ENCODE results near the gene TDRD7.

The TDRD7 gene

DNA sequence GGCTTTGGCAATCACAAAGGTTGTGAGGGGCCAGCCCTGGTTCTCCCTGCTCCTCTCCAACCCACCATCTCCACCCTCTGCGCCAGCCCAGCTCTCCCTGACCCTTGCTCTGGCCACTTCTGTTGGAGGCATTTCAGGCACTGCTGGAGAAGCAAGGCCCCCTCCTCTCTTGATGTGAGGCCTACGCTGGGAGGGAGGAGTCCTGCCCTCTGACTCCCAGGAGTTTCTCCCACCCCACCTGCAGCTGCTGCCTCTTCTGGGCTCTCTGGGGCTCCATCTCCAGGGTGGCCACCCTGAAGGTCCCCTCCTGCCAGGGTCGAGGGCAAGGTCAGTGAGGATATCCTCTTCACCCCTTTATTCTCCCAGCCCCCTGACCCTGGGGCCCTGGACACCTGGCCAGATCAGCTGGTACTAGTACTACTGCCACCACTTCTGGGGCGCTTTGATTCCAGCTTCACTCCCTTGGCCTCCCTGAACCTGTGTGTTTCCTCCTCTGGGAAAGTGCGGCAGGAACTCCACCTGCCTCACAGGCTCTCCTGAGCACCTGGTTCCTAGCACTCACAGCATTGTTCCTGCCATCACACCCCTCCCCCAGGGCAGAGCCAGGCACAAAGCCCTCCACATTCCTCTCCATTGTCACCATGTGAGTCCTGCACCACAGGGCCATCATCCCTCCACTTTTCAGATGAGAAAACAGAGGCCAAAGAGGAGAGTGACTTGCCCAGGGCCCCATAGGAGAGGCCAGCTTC lies 23.8 kb upstream of the TDRD7 start:
- no peak for DNase-seq

- DNase-seq: peak; percentile 46
Observed at GRCh38 chr9:97388721-97389238, 23.1 kb upstream of the TDRD7 start.

DNA sequence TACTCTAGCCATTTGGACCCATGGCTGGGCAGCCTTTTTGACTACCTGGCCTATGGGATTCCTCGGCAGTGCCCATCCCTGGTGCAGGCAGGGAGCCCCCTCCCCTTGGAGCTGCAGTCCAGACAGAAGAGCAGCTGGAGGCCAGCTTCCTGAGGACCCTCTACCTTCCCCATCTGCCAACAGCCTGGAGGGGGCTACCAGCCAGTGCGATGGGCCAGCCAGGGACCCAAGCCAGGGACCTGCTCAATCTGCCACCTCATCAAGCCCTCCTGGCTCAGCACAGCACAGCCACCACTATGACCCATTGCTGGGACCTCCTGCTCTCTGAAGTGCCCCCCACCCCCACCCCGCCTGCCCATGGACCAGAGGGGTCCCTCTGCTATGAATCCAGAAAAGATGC lies 22.6 kb upstream of the TDRD7 start:
- DNase-seq: no peak

GRCh38 chr9:97390791-97391406 lies 21.0 kb upstream of the TDRD7 start:
- no peak for DNase-seq

DNA sequence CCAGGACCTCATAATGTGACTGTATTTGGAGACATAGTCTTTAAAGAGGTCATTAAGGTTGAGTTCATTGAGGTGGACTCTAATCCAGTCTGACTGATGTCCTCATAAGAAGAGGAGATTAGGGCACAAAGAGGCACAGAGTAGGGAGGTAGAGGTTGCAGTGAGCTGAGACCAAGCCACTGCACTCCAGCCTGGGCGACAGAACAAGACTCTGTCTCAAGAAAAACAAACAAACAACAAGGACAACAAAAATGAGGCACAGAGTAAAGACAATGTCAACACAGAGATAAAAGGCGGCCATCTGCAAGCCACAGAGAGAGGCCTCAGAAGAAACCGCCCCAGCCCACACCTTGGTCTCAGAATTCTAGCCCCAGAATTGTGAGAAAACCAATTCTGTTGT lies 17.0 kb upstream of the TDRD7 start:
- no peak for DNase-seq

- DNase-seq: no peak
Observed at GRCh38 chr9:97395745-97396144, 16.2 kb upstream of the TDRD7 start.

DNA sequence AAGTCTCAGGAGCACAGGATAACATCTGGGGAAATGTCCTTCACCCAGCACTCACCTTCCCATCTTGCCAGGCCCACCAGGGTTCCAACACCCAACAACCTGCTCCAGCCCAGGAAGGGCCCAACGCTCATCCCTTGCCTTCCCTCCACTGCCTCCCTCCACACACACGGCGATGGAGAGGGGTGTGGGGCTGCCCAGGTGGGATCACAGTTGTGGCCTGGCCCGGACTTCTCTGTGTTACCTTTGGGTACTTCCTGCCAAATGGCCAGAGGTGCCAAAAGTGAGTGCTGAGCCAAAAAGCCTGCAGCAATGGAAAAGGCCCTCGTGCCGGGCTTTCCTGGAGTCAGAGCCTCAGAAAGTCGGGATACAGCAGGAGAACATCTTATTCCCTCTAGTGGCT lies 15.6 kb upstream of the TDRD7 start:
- no peak for DNase-seq

GRCh38 chr9:97397220-97397619 lies 14.7 kb upstream of the TDRD7 start:
- DNase-seq: no peak

DNA sequence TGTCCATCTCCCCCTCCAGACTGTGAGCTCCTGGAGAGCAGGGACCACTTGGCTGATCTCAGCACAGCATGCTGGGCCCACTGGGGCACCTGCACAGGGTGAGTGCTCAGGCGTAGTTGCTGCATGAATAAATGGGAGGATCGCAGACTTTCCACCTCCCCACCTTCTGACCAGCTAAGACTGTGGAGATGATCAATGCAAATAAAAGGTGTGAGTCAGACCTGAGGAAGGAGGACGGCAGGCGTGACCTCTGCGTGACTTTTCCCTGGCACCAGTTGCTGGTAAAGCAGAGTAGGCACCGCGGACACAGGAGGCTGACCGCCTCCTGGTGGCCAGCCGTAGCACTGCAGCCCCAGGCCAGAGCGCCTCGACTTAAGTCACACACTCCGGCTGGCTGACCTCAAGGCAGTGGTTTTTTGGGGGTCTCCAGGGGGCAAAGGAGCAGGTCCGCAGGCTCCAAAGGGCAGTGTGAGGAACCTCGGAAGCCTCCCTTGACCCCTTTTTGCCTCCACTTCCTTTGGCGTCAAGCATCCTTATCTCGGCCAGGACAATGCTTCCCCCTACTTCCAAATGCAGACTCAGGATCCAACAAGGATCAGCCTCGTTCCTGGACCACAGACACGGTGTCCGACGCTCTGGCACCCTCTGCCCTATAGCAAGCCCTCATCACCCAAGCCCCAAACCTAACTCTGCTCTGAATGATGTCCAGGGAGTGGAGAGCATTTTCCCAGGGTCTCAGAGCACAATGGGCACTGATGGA lies 12.7 kb upstream of the TDRD7 start:
- DNase-seq: peak; percentile 79

DNA sequence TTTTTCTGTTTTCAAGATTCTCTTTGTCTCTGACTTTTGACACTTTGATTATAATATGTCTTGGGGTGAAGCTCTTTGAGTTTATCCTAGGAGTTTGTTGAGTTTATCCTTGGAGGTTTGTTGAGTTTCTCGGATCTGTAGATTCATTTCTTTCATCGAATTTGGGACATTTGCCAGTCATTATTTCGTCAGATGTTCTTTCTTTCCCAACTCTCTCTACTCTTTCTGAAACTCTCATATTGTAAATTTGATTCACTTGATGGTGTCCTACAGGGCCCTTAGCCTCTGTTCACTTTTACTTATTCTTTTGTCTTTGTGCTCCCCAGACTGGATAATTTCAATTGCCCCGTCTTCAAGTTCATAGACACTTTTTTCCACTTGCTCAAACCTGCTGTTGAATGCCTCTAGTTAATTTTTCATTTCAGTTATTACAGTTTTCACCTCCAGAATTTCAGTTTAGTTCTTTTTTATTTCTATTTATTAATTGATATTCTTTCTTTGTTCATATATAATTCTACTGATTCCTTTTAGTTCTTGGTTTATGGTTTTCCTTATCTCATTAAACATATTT lies 8.1 kb upstream of the TDRD7 start:
- DNase-seq: no peak

GRCh38 chr9:97405551-97405950 lies 6.3 kb upstream of the TDRD7 start:
- no peak for DNase-seq

DNA sequence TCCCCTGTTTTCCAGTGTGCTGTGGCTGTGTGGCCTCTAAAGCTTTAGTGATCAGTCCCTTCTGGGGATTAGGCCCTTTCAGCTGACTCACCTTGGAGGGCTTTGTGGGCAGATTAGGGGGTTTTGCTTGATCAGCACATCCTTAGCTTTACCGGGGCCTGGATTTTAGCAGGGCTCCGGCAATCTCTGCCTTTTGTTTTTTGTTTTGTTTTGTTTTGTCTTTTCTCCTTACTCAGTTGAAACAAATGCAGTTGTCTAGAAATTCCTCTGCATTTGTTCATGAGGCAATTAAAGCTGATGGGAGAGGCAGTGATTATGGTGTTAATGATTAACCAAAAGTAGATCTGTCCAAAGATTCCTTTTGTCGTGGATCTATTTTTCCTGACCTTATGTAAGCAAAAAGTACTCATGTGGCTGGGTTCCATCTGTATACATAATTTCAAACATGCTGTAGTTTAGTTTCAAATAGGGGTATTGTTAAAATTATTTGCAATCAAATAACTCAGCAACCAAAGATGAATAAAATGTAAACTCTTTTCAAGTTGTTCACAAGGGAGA lies 5.2 kb upstream of the TDRD7 start:
- DNase-seq: no peak

DNA sequence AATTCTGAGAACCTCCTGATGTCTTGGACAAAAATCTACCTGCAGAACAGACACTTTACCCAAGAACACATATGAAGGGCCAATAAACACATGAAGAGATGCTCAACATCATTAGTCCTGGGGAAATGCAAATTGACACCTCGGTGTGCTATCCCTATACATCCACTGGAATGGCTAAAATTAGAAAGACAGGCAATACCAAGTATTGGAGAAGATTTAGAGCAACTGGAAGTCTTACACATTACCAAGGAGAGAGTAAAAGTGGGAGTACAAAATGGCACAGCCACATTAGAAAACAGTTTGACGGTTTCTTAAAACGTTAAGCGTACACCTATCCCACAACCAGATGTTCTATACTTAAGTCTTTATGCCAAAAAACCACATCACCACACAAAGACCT lies 3.3 kb upstream of the TDRD7 start:
- no peak for DNase-seq

GRCh38 chr9:97411440-97411788 lies 482 bp upstream of the TDRD7 start:
- no peak for DNase-seq

DNA sequence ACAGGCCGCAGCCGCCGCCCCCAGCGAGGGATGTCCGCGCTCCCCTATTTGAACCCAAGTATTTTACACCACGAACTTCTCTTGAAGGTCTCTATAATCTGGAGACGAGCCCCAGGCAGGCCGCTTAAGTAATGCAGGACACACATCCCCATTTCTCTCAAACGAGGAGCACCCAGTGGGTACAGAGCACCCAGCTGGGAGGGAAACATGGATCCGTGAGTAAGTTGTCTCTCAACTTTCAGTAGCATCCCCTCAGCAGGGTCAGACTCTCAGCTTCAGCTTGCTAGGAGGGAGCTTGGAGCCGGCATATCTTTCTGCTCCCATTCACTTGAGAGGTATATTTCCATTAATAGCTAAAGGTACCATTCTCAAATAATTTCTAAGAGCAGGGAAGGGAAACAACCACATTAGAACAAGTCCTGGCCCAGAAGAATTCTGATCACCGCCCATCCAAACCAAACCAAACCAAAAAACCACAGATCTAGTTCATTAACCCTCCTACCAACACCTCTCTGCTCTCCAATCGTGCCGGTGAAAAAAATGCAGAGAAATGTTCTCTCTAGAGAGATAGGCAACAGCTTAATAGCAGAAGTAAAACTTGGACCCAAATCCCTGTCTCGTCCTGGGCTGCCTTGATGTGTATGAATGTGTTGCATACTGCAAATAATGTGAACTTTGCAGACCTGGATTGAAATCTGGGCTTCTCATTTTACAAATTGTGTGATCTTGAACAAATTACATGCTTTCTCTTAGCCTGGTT lies 910 bp downstream of the TDRD7 start:
- DNase-seq: peak; percentile 54

DNA sequence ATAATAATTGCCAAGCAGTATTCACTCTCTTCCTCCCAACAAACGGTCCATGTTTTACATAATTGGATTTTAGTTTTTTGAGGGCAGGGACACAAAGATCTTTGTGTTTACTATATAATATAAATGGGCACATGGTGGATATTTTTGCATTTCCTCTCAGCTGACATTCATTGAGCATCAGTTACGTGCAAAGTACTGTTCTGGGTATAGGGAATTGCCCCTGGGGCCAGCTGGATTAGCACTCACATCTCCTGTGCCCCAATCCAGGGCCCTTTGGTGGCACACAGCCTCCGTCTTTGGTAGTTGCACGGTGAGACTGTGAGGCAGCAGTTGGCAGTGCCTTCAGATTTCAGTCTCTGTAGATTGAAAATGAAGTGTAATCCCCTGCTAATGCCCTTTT lies 1.6 kb downstream of the TDRD7 start:
- DNase-seq: no peak

- DNase-seq: no peak
Observed at GRCh38 chr9:97415146-97415545, 3.2 kb downstream of the TDRD7 start.

GRCh38 chr9:97418880-97419279 lies 7.0 kb downstream of the TDRD7 start:
- no peak for DNase-seq

- DNase-seq: no peak
Observed at GRCh38 chr9:97419309-97419867, 7.5 kb downstream of the TDRD7 start.

DNA sequence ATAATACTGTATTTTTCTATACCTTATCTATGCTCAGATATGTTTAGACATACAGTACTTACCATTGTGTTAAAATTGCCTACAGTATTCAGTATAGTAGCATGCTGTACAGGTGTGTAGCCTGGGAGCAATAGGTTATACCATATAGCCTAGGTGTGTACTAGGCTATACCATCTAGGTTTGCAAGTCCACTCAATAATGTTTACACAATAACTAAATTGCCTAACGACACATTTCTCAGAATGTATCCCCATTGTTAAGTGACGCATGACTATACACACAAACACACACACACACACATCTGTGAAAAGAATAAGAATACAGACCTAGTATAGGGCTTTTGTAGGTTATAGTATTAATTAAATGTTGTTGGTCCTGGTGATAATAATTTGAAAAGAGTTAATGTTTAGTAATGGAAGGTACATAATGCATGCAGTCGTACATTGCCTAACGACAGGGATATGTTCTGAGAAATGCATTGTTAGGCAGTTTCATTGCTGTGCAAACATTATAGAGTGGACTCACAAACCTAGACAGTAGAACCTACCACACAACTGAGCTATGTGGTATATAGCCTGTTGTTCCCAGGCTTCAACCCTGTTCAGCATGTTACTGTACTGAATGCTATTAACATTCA lies 13.6 kb downstream of the TDRD7 start:
- DNase-seq: no peak

DNA sequence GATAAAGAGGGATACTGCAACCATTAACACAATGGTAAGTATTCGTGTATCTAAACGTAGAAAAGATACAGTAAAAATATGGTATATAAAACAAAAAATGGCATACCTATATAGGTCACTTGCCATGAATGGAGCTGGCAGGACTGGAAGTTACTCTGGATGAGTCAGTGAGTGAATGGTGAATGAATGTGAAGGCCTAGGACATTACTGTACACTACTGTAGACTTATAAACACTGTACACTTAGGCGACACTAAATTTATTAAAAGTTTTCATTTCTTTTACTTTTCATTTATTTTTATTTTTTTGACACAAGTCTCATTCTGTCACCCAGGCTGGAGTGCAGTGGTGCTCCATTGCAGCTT lies 14.1 kb downstream of the TDRD7 start:
- no peak for DNase-seq

DNA sequence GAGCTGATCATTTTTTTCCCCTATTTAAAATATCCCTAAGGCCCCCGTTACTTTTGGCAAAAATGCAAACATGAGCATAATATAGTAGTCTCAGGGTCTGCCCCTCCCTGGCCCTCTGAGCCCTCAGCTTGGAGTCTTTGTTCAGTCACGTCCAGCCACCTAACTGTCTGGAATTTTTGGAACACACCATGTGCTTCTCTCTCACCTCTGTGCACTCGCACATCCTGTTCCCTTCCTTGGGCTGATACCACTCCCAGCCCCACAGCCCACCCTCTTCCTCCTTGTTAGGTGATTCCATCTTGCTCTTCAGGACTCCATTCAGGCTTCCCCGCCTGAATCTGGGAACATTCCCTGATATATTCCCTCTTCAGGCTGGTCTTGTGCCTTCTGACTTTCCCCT lies 16.0 kb downstream of the TDRD7 start:
- DNase-seq: no peak
